ENCODE measurements around the gene PACS2. TPM values are rescaled to one million over a fixed set of nuclear protein-coding genes. Genes with fewer than 3 reads are reported as not detected.

PACS2 gene
- total RNA-seq, 4 donors from 2014 or later = 59.8 to 97.4 (median 71.2) TPM

DNA sequence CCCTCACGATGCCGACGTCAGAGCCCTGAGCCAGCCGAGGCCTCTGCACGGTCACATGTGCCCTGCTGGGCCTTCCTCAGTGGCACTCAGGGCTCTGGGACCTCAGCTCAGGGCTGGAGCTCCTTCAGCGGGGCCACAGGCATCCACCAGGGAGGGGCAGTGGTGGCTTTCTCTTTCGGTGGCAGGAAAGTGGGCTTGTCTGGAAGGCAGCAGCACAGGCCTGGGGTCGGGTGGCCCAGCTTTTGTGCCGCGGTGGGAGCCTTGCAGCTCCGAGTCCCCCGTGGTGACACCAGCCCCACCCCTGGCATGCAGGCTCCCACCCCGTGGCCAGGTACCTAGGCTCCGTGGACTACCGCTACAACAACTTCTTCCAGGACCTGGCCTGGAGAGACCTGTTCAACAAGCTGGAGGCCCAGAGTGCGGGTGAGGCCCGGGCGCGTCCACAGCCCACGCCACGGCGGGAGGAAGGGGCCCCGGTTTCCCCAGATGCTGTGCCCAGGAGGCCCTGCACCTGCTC is 69.6 kb downstream of the PACS2 start:
- no peak for TF ChIP-seq EP300 (IDR thresholded peaks at IDR 0.05)
- intact Hi-C loops (cut with DNase I) = no loop called here
- H3K9me3 ChIP-seq = no peaks in the 10 kb centered on the region
- no peak for DNase-seq (ENCODE audit: extremely low spot score)
- H3K36me3 ChIP-seq = peaks cover 47 to 99% (median 91%) of the 10 kb centered on the region in 4 donors
- no peaks in the 10 kb centered on the region for H3K27me3 ChIP-seq
- no peak overlapping the region for H3K4me3 ChIP-seq
- peaks cover 0 to 2% (median 1%) of the 10 kb centered on the region in 4 donors for H3K4me1 ChIP-seq
- WGBS = 96% methylated on average over 17 of the region's 23 CpGs
- no peak overlapping the region for H3K27ac ChIP-seq (replicated peaks in 1 of 4)

GRCh38 chr14:105384605-105385321 is 70.2 kb downstream of the PACS2 start:
- intact Hi-C loops (cut with DNase I) = no loop called here
- peaks cover 0 to 9% (median 8%) of the 10 kb centered on the region in 4 donors for H3K4me1 ChIP-seq
- no CpG with 5 or more reads among the region's 29 CpGs for WGBS
- no peak for TF ChIP-seq POLR2A (IDR thresholded peaks at IDR 0.05; ENCODE audit: low read depth)
- TF ChIP-seq POLR2AphosphoS5 (IDR thresholded peaks at IDR 0.05) = no peak
- TF ChIP-seq EP300 (IDR thresholded peaks at IDR 0.05) = no peak
- TF ChIP-seq, protein P1, sequence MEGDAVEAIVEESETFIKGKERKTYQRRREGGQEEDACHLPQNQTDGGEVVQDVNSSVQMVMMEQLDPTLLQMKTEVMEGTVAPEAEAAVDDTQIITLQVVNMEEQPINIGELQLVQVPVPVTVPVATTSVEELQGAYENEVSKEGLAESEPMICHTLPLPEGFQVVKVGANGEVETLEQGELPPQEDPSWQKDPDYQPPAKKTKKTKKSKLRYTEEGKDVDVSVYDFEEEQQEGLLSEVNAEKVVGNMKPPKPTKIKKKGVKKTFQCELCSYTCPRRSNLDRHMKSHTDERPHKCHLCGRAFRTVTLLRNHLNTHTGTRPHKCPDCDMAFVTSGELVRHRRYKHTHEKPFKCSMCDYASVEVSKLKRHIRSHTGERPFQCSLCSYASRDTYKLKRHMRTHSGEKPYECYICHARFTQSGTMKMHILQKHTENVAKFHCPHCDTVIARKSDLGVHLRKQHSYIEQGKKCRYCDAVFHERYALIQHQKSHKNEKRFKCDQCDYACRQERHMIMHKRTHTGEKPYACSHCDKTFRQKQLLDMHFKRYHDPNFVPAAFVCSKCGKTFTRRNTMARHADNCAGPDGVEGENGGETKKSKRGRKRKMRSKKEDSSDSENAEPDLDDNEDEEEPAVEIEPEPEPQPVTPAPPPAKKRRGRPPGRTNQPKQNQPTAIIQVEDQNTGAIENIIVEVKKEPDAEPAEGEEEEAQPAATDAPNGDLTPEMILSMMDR (IDR thresholded peaks at IDR 0.05) = no peak
- H3K36me3 ChIP-seq = peaks cover 45 to 95% (median 92%) of the 10 kb centered on the region in 4 donors
- H3K27me3 ChIP-seq = no peaks in the 10 kb centered on the region
- no peaks in the 10 kb centered on the region for H3K9me3 ChIP-seq
- no peak overlapping the region for H3K27ac ChIP-seq (replicated peaks in 1 of 4)
- no peak overlapping the region for H3K4me3 ChIP-seq
- DNase-seq (ENCODE audit: extremely low spot score) = no peak

- no peak for DNase-seq (ENCODE audit: extremely low spot score)
- Histone ChIP-seq H3K4me3 (no peak overlapping the region), H3K36me3 (peaks cover 40 to 90% (median 87%) of the 10 kb centered on the region in 4 donors), H3K27me3 (no peaks in the 10 kb centered on the region), H3K9me3 (no peaks in the 10 kb centered on the region), H3K4me1 (peaks cover 0 to 14% (median 13%) of the 10 kb centered on the region in 4 donors), H3K27ac (replicated peaks in 1 of 4) (no peak overlapping the region)
- WGBS = 96% methylated on average over 15 of the region's 19 CpGs
- no peak for TF ChIP-seq POLR2A (IDR thresholded peaks at IDR 0.05; ENCODE audit: low read depth)
- TF ChIP-seq, protein P1 (IDR thresholded peaks at IDR 0.05) = no peak
- TF ChIP-seq EP300 (IDR thresholded peaks at IDR 0.05) = no peak
- TF ChIP-seq POLR2AphosphoS5 (IDR thresholded peaks at IDR 0.05) = no peak
- intact Hi-C loops (cut with DNase I) = no loop called here
Observed at GRCh38 chr14:105385322-105385637, 70.7 kb downstream of the PACS2 start.

- peaks cover 35 to 86% (median 82%) of the 10 kb centered on the region in 4 donors for H3K36me3 ChIP-seq
- WGBS = 74% methylated on average over 10 of the region's 22 CpGs
- no peaks in the 10 kb centered on the region for H3K9me3 ChIP-seq
- H3K4me3 ChIP-seq = no peak overlapping the region
- intact Hi-C loops (cut with DNase I) = no loop called here
- no peak for TF ChIP-seq POLR2AphosphoS5 (IDR thresholded peaks at IDR 0.05)
- no peak for TF ChIP-seq EP300 (IDR thresholded peaks at IDR 0.05)
- TF ChIP-seq POLR2A (IDR thresholded peaks at IDR 0.05; ENCODE audit: low read depth) = no peak
- TF ChIP-seq, protein P1 (IDR thresholded peaks at IDR 0.05) = no peak
- DNase-seq (ENCODE audit: extremely low spot score) = no peak
- H3K27ac ChIP-seq (replicated peaks in 1 of 4) = no peak overlapping the region
- no peaks in the 10 kb centered on the region for H3K27me3 ChIP-seq
- H3K4me1 ChIP-seq = peaks cover 0 to 20% (median 16%) of the 10 kb centered on the region in 4 donors
Observed at GRCh38 chr14:105385698-105386365, 71.3 kb downstream of the PACS2 start.

All from esophagus muscularis mucosa (tissue), 4 donors.